DND-41 (cell line): Measurements from ENCODE around the gene CDH20.

Experiments used
- ATAC-seq: fragments of 200-7000 bp; cut with Tn5 transposase; 3 replicates; pipeline ENCODE4 v1.9.1; 2021; ENCODE audit warnings: low read depth; ENCODE audit not compliant: insufficient read depth
- DNase-seq: peaks from one replicate; pipeline ENCODE4 v3.0.0-alpha.2; 2020
- H2AFZ ChIP-seq: 2 replicates; pipeline ENCODE4 v1.6.0; 2012; ENCODE audit warnings: low read depth, low read length
- H3K27ac ChIP-seq: 2 replicates; pipeline ENCODE4 v1.5.1; 2012; ENCODE audit warnings: low read length, inconsistent platforms
- H3K27me3 ChIP-seq: fragments of 200-600 bp; sonication (generic); 2 replicates; pipeline ENCODE4 v1.6.0; 2012; ENCODE audit warnings: low read length, mild to moderate bottlenecking, inconsistent platforms; ENCODE audit not compliant: insufficient read depth, poor library complexity
- H3K36me3 ChIP-seq: 2 replicates; pipeline ENCODE4 v1.5.1; 2012; ENCODE audit warnings: low read length, inconsistent platforms; ENCODE audit not compliant: insufficient read depth
- H3K4me1 ChIP-seq: 2 replicates; pipeline ENCODE4 v1.5.1; 2012; ENCODE audit warnings: mild to moderate bottlenecking, low read length; ENCODE audit not compliant: insufficient read depth
- H3K4me2 ChIP-seq: 2 replicates; pipeline ENCODE4 v1.6.0; 2012; ENCODE audit warnings: mild to moderate bottlenecking, moderate library complexity, low read length, inconsistent platforms; ENCODE audit not compliant: insufficient read depth
- H3K4me3 ChIP-seq, 2 experiments: fragments of 200-600 bp in 1 of 2; shearing (Covaris generic) in 1 of 2; 2 replicates each; pipeline ENCODE4 v1.5.1; 2012 to 2016; ENCODE audit warnings: inconsistent platforms in 2 of 2, low read length in 2 of 2, mild to moderate bottlenecking in 2 of 2, low read depth in 1 of 2, moderate library complexity in 1 of 2
- H3K79me2 ChIP-seq: 2 replicates; pipeline ENCODE4 v1.6.0; 2012; ENCODE audit warnings: low read length, inconsistent platforms; ENCODE audit not compliant: insufficient read depth
- H3K9ac ChIP-seq: 2 replicates; pipeline ENCODE4 v1.6.0; 2012; ENCODE audit warnings: low read depth, mild to moderate bottlenecking, inconsistent platforms, low read length, moderate library complexity
- H3K9me3 ChIP-seq: 2 replicates; pipeline ENCODE4 v1.5.1; 2012; ENCODE audit warnings: low read length, moderate library complexity, mild to moderate bottlenecking, inconsistent platforms; ENCODE audit not compliant: insufficient read depth, severe bottlenecking
- H4K20me1 ChIP-seq: 2 replicates; pipeline ENCODE4 v1.6.0; 2012; ENCODE audit warnings: low read length; ENCODE audit not compliant: insufficient read depth
- CTCF ChIP-seq: IDR thresholded peaks from 2 replicates; pipeline ENCODE4 v1.5.1; 2012; ENCODE audit warnings: borderline replicate concordance, low read length, moderate library complexity, mild to moderate bottlenecking; ENCODE audit not compliant: poor library complexity, severe bottlenecking; ENCODE audit errors: extremely low read depth
- EZH2 ChIP-seq: IDR thresholded peaks from 3 replicates; pipeline ENCODE4 v1.6.1; 2012; ENCODE audit warnings: borderline replicate concordance, low read depth, mild to moderate bottlenecking, moderate library complexity, low read length, inconsistent platforms; ENCODE audit not compliant: severe bottlenecking

Gene CDH20

GRCh38 chr18:61572871-61573270 is 239.6 kb downstream of the CDH20 start:
- Histone ChIP-seq H4K20me1 (no peaks in the 10 kb centered on the region), H3K27me3 (no peaks in the 10 kb centered on the region), H3K36me3 (no peaks in the 10 kb centered on the region), H3K9ac (no peak overlapping the region), H2AFZ (no peak overlapping the region), H3K4me1 (peaks cover 18% of the 10 kb centered on the region), H3K4me2 (no peak overlapping the region), H3K9me3 (no peaks in the 10 kb centered on the region), H3K4me3 (no peak overlapping the region), H3K27ac (no peak overlapping the region), H3K79me2 (no peaks in the 10 kb centered on the region)
- ATAC-seq, result no peak; the same call in 2 of the 3 replicates
- TF ChIP-seq EZH2 (no peak), CTCF (no peak)
- DNase-seq, result no peak

- peaks cover 12% of the 10 kb centered on the region for H3K4me1 ChIP-seq
- H3K27ac ChIP-seq, result no peak overlapping the region
- no peak overlapping the region for H3K4me2 ChIP-seq
- H4K20me1 ChIP-seq, result no peaks in the 10 kb centered on the region
- no peak overlapping the region for H2AFZ ChIP-seq
- no peak for TF ChIP-seq EZH2
- no peak for TF ChIP-seq CTCF
- no peak for ATAC-seq
- DNase-seq, result no peak
- H3K4me3 ChIP-seq, result no peak overlapping the region
- H3K9ac ChIP-seq, result no peak overlapping the region
- no peaks in the 10 kb centered on the region for H3K79me2 ChIP-seq
- no peaks in the 10 kb centered on the region for H3K36me3 ChIP-seq
- H3K9me3 ChIP-seq, result no peaks in the 10 kb centered on the region
- H3K27me3 ChIP-seq, result no peaks in the 10 kb centered on the region
These were observed 241.4 kb downstream of the CDH20 start for GRCh38 chr18:61574665-61575064.

GRCh38 chr18:61575419-61575818 is 242.2 kb downstream of the CDH20 start:
- no peaks in the 10 kb centered on the region for H3K27me3 ChIP-seq
- no peaks in the 10 kb centered on the region for H4K20me1 ChIP-seq
- TF ChIP-seq CTCF, result no peak
- TF ChIP-seq EZH2, result no peak
- no peaks in the 10 kb centered on the region for H3K79me2 ChIP-seq
- no peak overlapping the region for H3K4me2 ChIP-seq
- H3K36me3 ChIP-seq, result no peaks in the 10 kb centered on the region
- ATAC-seq, result no peak
- H3K4me3 ChIP-seq, result no peak overlapping the region
- no peaks in the 10 kb centered on the region for H3K9me3 ChIP-seq
- peaks cover 12% of the 10 kb centered on the region for H3K4me1 ChIP-seq
- H2AFZ ChIP-seq, result no peak overlapping the region
- DNase-seq, result no peak
- no peak overlapping the region for H3K9ac ChIP-seq
- H3K27ac ChIP-seq, result no peak overlapping the region

GRCh38 chr18:61578846-61579245 is 245.6 kb downstream of the CDH20 start:
- Histone ChIP-seq H3K27me3 (no peaks in the 10 kb centered on the region), H3K4me2 (no peak overlapping the region), H3K4me3 (no peak overlapping the region), H3K79me2 (no peaks in the 10 kb centered on the region), H2AFZ (no peak overlapping the region), H3K9me3 (no peaks in the 10 kb centered on the region), H3K27ac (no peak overlapping the region), H3K36me3 (no peaks in the 10 kb centered on the region), H4K20me1 (no peaks in the 10 kb centered on the region), H3K4me1 (peaks cover 12% of the 10 kb centered on the region; the same call in 1 of the 2 replicates), H3K9ac (no peak overlapping the region)
- DNase-seq (no peak), ATAC-seq (no peak)
- no peak for TF ChIP-seq CTCF
- no peak for TF ChIP-seq EZH2
